K562 (cell line): Measurements from ENCODE around the gene C1orf198. TPM values are rescaled to one million over a fixed set of nuclear protein-coding genes. Genes with fewer than 3 reads are reported as not detected.
A peak's percentile ranks its signal among the peaks of the same experiment; 100 is the strongest.

Source experiments
- FOXA1 ChIP-seq: fragments of 450-650 bp; IDR thresholded peaks from 2 replicates; pipeline ENCODE4 v1.6.1; 2016; ENCODE audit warnings: mild to moderate bottlenecking, borderline replicate concordance
- HDAC1 ChIP-seq, 2 experiments: fragments of 450-650 bp; IDR thresholded peaks; 2 replicates each; pipeline ENCODE4 v1.6.1; 2016 to 2017; ENCODE audit warnings: inconsistent platforms in 1 of 2, mild to moderate bottlenecking in 1 of 2, moderate library complexity in 1 of 2
- MEIS2 ChIP-seq: fragments of 450-650 bp; IDR thresholded peaks from 2 replicates; pipeline ENCODE4 v1.6.1; 2014; ENCODE audit warnings: mild to moderate bottlenecking; ENCODE audit not compliant: partially characterized antibody
- MTA2 ChIP-seq: fragments of 450-650 bp; IDR thresholded peaks from 2 replicates; pipeline ENCODE4 v1.6.1; 2016; ENCODE audit warnings: low read depth
- MTA3 ChIP-seq: fragments of 450-650 bp; formaldehyde crosslinking; IDR thresholded peaks from 2 replicates; pipeline ENCODE4 v1.6.1; 2017; ENCODE audit warnings: mild to moderate bottlenecking, borderline replicate concordance
- NBN ChIP-seq: fragments of 450-650 bp; IDR thresholded peaks from 2 replicates; pipeline ENCODE4 v1.6.1; 2016; ENCODE audit warnings: low read depth, mild to moderate bottlenecking
- NFRKB ChIP-seq: fragments of 450-650 bp; IDR thresholded peaks from 2 replicates; pipeline ENCODE4 v1.6.1; 2016; ENCODE audit warnings: low read depth
- ZBED1 ChIP-seq: IDR thresholded peaks from 2 replicates; pipeline ENCODE4 v1.6.1; 2014
- ZC3H8 ChIP-seq: fragments of 450-650 bp; IDR thresholded peaks from 2 replicates; pipeline ENCODE4 v1.6.1; 2017
- ZEB2 ChIP-seq: fragments of 450-650 bp; IDR thresholded peaks from 2 replicates; pipeline ENCODE4 v1.6.1; 2016
- ZNF143 ChIP-seq: sonication (generic); formaldehyde crosslinking; IDR thresholded peaks from 2 replicates; pipeline ENCODE4 v1.9.0; 2022; ENCODE audit warnings: mild to moderate bottlenecking, missing genetic modification reagents
- polyA plus RNA-seq, 8 experiments: library from polyadenylated mRNA; depleted of rRNA in 4 of 8; stranded (reverse) in 5 of 8; unstranded in 3 of 8; fragments of >200 nt; fragmentation: Nextera tagmentation in 2 of 8; fragmentation: Illumina TruSeq in 1 of 8; extraction: Ambion mirVana in 2 of 8; extraction: Trizol in 1 of 8; gene quantifications; 2 replicates each; pipeline versions ENCODE4 v1.2.1 to v1.2.3, GENCODE V29; 2011 to 2014; ENCODE audit warnings: inconsistent platforms in 1 of 8, missing spikeins in 1 of 8
- total RNA-seq, 7 experiments: library from RNA; depleted of rRNA in 6 of 7; stranded (reverse); fragments of >200 nt in 6 of 7; fragmentation: Illumina TruSeq in 2 of 7; extraction: Trizol in 2 of 7; gene quantifications; 2 replicates each; pipeline versions ENCODE4 v1.2.1 to v1.2.3, GENCODE V29; 2011 to 2021; ENCODE audit warnings: low replicate concordance in 1 of 7
- TF ChIP-seq, protein P1 (sequence below): fragments of 250-450 bp; sonication (Bioruptor Pico); IDR thresholded peaks from 2 replicates; pipeline ENCODE4 v1.5.0; 2020; ENCODE audit warnings: mild to moderate bottlenecking, borderline replicate concordance
- TF ChIP-seq, protein P2 (sequence below): sonication (generic); formaldehyde crosslinking; IDR thresholded peaks from 2 replicates; pipeline ENCODE4 v1.4.0; 2020; ENCODE audit warnings: mild to moderate bottlenecking, missing genetic modification reagents
- TF ChIP-seq, protein P3 (sequence below), 2 experiments: fragments of 450-650 bp in 1 of 2; IDR thresholded peaks; 2 replicates each; pipeline ENCODE4 v1.6.1; 2011 to 2017; ENCODE audit warnings: low read depth in 2 of 2, antibody characterized with exemption in 1 of 2, borderline replicate concordance in 1 of 2, low read length in 1 of 2, mild to moderate bottlenecking in 1 of 2, mixed read lengths in 1 of 2; ENCODE audit not compliant: control insufficient read depth in 1 of 2
- TF ChIP-seq, protein P4 (sequence below), 2 experiments: fragments of 450-650 bp; conservative IDR thresholded peaks; 2 replicates each; pipeline ENCODE4 v1.6.1; 2017; ENCODE audit warnings: mild to moderate bottlenecking in 2 of 2, moderate library complexity in 2 of 2
- TF ChIP-seq, protein P5 (sequence below): sonication (generic); formaldehyde crosslinking; IDR thresholded peaks from 2 replicates; pipeline ENCODE4 v1.8.1; 2023; ENCODE audit warnings: mild to moderate bottlenecking, missing genetic modification reagents

The C1orf198 gene
- total and polyA plus RNA-seq, 9 of the 15 experiments (the other 6 are each of a cell fraction or from before 2014, with no cell fraction given), result 2.0 to 15.1 (median 10.4) TPM

DNA sequence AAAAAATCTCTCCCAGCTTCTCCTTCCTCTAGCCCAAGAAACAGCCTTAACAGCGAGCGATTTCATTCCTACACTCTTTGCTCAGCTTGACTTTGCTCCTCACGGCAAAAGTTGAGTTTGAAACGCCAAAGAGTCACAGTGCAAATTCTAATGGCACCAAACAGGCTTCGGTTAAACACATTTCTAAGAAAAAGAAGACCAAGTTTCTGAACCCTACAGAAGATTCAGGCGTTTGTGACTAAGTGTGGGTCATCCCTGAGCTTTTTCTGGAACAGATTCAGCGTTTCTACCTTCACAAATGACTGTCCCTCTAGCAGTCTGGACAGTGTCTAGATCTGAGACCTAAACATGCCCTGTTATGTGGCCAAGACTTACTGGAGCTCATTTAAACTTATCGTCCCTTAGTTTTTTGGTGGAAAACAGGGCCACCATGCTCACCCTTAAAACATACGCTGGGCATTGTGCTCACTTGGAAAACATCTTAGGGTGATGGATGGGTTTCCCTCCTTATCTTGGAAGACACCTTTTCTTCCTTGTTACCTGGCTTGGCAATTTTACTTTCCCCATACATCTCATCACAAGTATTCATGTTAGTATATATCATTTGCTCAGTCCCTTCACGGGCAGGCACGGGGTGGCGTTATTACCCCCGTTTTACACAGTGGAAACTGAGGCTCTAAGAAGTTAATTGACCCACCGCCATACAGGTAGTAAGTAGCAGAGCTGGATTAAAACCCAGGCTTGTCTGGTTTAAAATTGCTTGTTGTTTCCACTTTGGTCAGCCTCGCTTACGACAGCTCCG lies 1.0 kb downstream of the C1orf198 start (continued):
- TF ChIP-seq HDAC1 (IDR thresholded peaks at IDR 0.05), result no peak
- TF ChIP-seq, protein P1, sequence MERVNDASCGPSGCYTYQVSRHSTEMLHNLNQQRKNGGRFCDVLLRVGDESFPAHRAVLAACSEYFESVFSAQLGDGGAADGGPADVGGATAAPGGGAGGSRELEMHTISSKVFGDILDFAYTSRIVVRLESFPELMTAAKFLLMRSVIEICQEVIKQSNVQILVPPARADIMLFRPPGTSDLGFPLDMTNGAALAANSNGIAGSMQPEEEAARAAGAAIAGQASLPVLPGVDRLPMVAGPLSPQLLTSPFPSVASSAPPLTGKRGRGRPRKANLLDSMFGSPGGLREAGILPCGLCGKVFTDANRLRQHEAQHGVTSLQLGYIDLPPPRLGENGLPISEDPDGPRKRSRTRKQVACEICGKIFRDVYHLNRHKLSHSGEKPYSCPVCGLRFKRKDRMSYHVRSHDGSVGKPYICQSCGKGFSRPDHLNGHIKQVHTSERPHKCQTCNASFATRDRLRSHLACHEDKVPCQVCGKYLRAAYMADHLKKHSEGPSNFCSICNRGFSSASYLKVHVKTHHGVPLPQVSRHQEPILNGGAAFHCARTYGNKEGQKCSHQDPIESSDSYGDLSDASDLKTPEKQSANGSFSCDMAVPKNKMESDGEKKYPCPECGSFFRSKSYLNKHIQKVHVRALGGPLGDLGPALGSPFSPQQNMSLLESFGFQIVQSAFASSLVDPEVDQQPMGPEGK (CRISPR knock-in tag), result no peak
- TF ChIP-seq, protein P2, sequence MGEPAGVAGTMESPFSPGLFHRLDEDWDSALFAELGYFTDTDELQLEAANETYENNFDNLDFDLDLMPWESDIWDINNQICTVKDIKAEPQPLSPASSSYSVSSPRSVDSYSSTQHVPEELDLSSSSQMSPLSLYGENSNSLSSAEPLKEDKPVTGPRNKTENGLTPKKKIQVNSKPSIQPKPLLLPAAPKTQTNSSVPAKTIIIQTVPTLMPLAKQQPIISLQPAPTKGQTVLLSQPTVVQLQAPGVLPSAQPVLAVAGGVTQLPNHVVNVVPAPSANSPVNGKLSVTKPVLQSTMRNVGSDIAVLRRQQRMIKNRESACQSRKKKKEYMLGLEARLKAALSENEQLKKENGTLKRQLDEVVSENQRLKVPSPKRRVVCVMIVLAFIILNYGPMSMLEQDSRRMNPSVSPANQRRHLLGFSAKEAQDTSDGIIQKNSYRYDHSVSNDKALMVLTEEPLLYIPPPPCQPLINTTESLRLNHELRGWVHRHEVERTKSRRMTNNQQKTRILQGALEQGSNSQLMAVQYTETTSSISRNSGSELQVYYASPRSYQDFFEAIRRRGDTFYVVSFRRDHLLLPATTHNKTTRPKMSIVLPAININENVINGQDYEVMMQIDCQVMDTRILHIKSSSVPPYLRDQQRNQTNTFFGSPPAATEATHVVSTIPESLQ (CRISPR knock-in tag), result no peak
- TF ChIP-seq, protein P3, sequence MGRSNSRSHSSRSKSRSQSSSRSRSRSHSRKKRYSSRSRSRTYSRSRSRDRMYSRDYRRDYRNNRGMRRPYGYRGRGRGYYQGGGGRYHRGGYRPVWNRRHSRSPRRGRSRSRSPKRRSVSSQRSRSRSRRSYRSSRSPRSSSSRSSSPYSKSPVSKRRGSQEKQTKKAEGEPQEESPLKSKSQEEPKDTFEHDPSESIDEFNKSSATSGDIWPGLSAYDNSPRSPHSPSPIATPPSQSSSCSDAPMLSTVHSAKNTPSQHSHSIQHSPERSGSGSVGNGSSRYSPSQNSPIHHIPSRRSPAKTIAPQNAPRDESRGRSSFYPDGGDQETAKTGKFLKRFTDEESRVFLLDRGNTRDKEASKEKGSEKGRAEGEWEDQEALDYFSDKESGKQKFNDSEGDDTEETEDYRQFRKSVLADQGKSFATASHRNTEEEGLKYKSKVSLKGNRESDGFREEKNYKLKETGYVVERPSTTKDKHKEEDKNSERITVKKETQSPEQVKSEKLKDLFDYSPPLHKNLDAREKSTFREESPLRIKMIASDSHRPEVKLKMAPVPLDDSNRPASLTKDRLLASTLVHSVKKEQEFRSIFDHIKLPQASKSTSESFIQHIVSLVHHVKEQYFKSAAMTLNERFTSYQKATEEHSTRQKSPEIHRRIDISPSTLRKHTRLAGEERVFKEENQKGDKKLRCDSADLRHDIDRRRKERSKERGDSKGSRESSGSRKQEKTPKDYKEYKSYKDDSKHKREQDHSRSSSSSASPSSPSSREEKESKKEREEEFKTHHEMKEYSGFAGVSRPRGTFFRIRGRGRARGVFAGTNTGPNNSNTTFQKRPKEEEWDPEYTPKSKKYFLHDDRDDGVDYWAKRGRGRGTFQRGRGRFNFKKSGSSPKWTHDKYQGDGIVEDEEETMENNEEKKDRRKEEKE (IDR thresholded peaks at IDR 0.05; ENCODE audit: borderline replicate concordance in 1 of 2, control insufficient read depth in 1 of 2, low read depth in 2 of 2, low read length in 1 of 2), result no peak
- TF ChIP-seq, protein P4, sequence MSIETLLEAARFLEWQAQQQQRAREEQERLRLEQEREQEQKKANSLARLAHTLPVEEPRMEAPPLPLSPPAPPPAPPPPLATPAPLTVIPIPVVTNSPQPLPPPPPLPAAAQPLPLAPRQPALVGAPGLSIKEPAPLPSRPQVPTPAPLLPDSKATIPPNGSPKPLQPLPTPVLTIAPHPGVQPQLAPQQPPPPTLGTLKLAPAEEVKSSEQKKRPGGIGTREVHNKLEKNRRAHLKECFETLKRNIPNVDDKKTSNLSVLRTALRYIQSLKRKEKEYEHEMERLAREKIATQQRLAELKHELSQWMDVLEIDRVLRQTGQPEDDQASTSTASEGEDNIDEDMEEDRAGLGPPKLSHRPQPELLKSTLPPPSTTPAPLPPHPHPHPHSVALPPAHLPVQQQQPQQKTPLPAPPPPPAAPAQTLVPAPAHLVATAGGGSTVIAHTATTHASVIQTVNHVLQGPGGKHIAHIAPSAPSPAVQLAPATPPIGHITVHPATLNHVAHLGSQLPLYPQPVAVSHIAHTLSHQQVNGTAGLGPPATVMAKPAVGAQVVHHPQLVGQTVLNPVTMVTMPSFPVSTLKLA (conservative IDR thresholded peaks at IDR 0.05), result no peak
- no peak for TF ChIP-seq ZC3H8
- no peak for TF ChIP-seq FOXA1
- TF ChIP-seq ZNF143, result no peak
- TF ChIP-seq NFRKB, result no peak
- TF ChIP-seq MTA2, result 0 out of 2 replicates have a peak, but pooled peaks have one; percentile 7
- peak; percentile 59 for TF ChIP-seq MEIS2
- TF ChIP-seq ZBED1, result no peak
- TF ChIP-seq ZEB2, result peak; percentile 66; the same call in 1 of the 2 replicates
- TF ChIP-seq, protein P5, sequence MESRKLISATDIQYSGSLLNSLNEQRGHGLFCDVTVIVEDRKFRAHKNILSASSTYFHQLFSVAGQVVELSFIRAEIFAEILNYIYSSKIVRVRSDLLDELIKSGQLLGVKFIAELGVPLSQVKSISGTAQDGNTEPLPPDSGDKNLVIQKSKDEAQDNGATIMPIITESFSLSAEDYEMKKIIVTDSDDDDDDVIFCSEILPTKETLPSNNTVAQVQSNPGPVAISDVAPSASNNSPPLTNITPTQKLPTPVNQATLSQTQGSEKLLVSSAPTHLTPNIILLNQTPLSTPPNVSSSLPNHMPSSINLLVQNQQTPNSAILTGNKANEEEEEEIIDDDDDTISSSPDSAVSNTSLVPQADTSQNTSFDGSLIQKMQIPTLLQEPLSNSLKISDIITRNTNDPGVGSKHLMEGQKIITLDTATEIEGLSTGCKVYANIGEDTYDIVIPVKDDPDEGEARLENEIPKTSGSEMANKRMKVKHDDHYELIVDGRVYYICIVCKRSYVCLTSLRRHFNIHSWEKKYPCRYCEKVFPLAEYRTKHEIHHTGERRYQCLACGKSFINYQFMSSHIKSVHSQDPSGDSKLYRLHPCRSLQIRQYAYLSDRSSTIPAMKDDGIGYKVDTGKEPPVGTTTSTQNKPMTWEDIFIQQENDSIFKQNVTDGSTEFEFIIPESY (CRISPR knock-in tag), result no peak
- no peak for TF ChIP-seq MTA3
- no peak for TF ChIP-seq NBN
